ENCODE measurements around the gene SDHAF2.

The SDHAF2 gene

GRCh38 chr11:61446211-61446651 lies 16.3 kb downstream of the SDHAF2 start:
- Mint-ChIP-seq H3K27ac (peak overlapping the region; percentile 78), H3K9me3 (peaks cover 7% of the 10 kb centered on the region)
- DNase-seq, result peak; percentile 90

GRCh38 chr11:61447601-61448551 lies 18.0 kb downstream of the SDHAF2 start:
- no peak for DNase-seq
- TF ChIP-seq, protein P1, sequence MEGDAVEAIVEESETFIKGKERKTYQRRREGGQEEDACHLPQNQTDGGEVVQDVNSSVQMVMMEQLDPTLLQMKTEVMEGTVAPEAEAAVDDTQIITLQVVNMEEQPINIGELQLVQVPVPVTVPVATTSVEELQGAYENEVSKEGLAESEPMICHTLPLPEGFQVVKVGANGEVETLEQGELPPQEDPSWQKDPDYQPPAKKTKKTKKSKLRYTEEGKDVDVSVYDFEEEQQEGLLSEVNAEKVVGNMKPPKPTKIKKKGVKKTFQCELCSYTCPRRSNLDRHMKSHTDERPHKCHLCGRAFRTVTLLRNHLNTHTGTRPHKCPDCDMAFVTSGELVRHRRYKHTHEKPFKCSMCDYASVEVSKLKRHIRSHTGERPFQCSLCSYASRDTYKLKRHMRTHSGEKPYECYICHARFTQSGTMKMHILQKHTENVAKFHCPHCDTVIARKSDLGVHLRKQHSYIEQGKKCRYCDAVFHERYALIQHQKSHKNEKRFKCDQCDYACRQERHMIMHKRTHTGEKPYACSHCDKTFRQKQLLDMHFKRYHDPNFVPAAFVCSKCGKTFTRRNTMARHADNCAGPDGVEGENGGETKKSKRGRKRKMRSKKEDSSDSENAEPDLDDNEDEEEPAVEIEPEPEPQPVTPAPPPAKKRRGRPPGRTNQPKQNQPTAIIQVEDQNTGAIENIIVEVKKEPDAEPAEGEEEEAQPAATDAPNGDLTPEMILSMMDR (IDR thresholded peaks at IDR 0.05), result no peak
- Mint-ChIP-seq H3K4me1 (peaks cover 7% of the 10 kb centered on the region), H3K27ac (no peak overlapping the region), H3K36me3 (ENCODE audit: low read depth) (peaks cover 69% of the 10 kb centered on the region), H3K4me3 (no peak overlapping the region), H3K27me3 (ENCODE audit: low read depth, poor library complexity) (no peaks in the 10 kb centered on the region), H3K9me3 (peaks cover 6% of the 10 kb centered on the region)

More at GRCh38 chr11:61446211-61446651, 16.3 kb downstream of the SDHAF2 start:
- TF ChIP-seq, protein P1 (IDR thresholded peaks at IDR 0.05), result peak; percentile 84
- no peak overlapping the region for H3K4me3 Mint-ChIP-seq
- peaks cover 75% of the 10 kb centered on the region for H3K36me3 Mint-ChIP-seq (ENCODE audit: low read depth)
- H3K4me1 Mint-ChIP-seq, result peaks cover 7% of the 10 kb centered on the region
- no peaks in the 10 kb centered on the region for H3K27me3 Mint-ChIP-seq (ENCODE audit: low read depth, poor library complexity)

DNA sequence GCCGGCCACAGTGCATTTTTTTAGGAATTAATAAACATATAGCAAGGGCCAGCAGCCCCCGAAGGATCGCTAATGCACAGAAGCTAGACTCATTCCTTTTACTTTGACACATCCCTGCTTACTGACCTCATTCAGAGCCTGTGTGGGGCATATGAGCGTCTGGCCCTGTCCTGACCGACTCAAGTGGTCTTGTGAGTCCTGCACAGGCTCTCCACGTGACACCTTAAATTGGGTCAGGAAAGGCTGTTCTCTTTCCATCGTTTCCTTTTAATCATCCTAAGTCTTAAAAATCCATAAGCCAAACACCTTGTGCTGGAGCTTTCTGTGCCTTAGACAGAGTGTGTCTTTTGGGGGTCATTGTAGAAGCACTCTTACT lies 18.6 kb downstream of the SDHAF2 start:
- peaks cover 65% of the 10 kb centered on the region for H3K36me3 Mint-ChIP-seq (ENCODE audit: low read depth)
- no peak for DNase-seq
- peak overlapping the region; percentile 29 for H3K27ac Mint-ChIP-seq
- no peaks in the 10 kb centered on the region for H3K9me3 Mint-ChIP-seq
- no peaks in the 10 kb centered on the region for H3K27me3 Mint-ChIP-seq (ENCODE audit: low read depth, poor library complexity)
- peaks cover 7% of the 10 kb centered on the region for H3K4me1 Mint-ChIP-seq
- H3K4me3 Mint-ChIP-seq, result no peak overlapping the region
- TF ChIP-seq, protein P1 (IDR thresholded peaks at IDR 0.05), result no peak

- Mint-ChIP-seq H3K9me3 (no peaks in the 10 kb centered on the region), H3K4me1 (no peaks in the 10 kb centered on the region), H3K27ac (no peak overlapping the region), H3K36me3 (ENCODE audit: low read depth) (peaks cover 75% of the 10 kb centered on the region), H3K4me3 (no peak overlapping the region), H3K27me3 (ENCODE audit: low read depth, poor library complexity) (peaks cover 6% of the 10 kb centered on the region)
- DNase-seq, result no peak
- TF ChIP-seq, protein P1 (IDR thresholded peaks at IDR 0.05), result no peak
Measured at GRCh38 chr11:61452825-61453224, 22.9 kb downstream of the SDHAF2 start.

- TF ChIP-seq, protein P1 (IDR thresholded peaks at IDR 0.05), result no peak
- H3K27me3 Mint-ChIP-seq (ENCODE audit: low read depth, poor library complexity), result peaks cover 6% of the 10 kb centered on the region
Measured at GRCh38 chr11:61453695-61454094, 23.8 kb downstream of the SDHAF2 start.

More at GRCh38 chr11:61453695-61454094, 23.8 kb downstream of the SDHAF2 start:
- Mint-ChIP-seq H3K4me3 (no peak overlapping the region), H3K36me3 (ENCODE audit: low read depth) (peaks cover 67% of the 10 kb centered on the region), H3K27ac (no peak overlapping the region), H3K9me3 (no peaks in the 10 kb centered on the region), H3K4me1 (no peaks in the 10 kb centered on the region)
- no peak for DNase-seq

Measured in nephron progenitor cell (in vitro differentiated cells).